HG03045 (cell line): Measurements from ENCODE around the gene THAP8.

Experiments
- ATAC-seq: cut with Tn5 transposase; IDR thresholded peaks from one replicate; pipeline ENCODE4 v1.9.1; 2021; ENCODE audit warnings: mild to moderate bottlenecking, moderate library complexity; ENCODE audit not compliant: unreplicated experiment

Gene THAP8

DNA sequence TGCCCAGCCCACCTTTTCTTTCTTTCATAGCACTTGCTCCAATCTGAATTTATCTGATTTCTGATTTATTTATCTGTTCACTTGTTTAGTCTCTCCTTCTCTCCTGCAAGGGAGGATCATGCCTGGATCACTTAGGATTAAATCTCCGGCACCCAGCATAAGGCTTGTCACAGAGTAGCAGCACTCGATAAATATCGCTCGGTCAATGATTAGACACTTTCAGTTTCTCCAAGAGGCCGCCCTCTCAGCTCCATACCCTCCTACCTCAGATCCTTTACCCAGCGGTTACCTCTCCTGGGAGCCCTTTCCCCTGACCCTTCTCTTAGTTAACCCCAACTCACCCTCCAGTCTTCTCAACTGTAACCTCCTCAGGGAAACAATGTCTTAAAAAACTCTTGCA lies 22.8 kb downstream of the THAP8 start:
- no peak for ATAC-seq

GRCh38 chr19:36030264-36031148 lies 23.6 kb downstream of the THAP8 start:
- no peak for ATAC-seq

DNA sequence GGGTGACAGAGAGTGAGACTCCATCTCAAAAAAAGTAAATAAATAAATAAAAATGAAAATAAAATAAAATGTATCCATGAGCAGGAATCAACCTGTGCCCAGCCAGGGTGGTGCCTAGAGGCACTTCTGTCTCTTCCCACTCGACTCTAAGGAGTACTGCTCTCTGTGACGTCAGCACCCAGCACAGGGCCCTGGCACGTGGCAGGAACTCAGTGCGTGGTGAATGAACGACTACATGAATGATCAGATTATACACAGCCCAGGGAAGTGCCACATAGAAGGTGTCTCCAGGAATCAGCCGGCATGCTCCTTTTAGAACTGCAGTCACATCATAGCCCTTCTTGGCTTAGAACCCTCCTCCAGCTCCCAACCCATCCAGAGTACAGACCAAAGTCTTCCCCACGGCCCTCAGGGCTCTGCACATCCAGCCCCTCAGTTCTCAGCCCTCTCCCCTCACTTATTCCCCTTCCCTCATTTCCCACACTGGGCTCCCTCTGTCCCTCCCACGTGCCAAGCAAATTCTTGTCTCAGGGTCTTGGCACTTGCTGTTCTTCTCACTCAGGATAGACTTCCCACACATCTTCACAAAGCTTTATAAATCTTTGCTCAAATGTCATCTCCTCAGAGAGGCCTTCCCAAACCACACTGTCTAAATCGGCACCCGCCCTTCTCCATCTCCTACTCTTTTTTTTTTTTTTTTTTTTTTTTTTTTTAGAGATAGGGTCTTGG lies 25.6 kb downstream of the THAP8 start:
- ATAC-seq = no peak

DNA sequence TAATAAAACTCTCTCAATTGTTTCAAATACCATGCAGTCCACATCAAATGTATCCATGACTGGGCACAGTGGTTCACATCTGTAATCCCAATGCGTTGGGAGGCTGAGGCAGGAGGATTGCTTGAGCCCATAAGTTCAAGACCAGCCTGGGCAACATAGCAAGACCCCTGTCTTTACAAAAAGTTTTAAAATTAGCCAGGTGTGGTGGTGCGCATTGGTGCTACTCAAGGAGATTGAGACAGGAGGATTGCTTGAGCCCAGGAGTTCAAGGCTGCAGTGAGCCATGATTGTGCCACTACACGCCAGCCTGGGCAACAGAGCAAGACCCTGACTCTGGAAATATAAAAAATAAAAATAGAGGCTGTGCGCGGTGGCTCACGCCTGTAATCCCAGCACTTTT lies 26.4 kb downstream of the THAP8 start:
- no peak for ATAC-seq

DNA sequence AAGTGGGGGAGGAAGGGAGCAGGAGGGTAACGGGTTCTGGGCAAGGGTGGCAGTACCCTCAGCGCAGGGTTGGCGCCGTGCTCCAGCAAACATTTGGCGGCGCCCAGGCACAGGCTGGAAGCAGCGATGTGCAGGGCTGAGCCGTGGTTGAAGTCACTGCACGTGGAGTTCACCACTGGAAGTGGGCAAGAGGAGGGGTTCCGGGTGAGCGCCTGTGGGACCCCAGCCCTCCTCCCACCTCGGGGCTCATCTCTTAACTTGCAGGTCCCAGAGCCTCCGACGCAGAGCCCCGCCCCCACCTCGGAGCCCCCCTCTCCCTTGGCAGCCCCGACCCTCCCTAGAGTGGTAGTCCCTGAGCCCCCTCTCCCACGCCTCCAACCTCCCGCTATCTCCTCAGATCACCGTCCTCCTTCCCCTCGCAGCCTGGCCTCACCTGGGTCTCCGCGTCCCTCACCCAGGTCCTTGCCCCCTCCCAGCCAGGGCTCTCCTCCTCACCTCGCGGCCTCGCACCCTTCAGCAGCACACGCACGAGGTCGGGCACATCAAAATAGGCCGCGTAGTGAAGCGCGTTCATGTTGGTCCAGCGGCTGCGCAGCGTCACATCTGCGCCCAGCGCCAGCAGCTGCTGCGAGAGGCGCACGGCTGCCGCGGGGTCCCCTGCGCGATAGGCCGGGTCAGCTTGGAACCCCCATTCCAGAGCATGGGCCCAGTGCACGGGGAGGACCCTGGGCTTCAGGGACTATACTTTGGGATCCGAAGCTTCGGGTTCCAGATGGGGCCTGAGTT lies 27.8 kb downstream of the THAP8 start:
- no peak for ATAC-seq

DNA sequence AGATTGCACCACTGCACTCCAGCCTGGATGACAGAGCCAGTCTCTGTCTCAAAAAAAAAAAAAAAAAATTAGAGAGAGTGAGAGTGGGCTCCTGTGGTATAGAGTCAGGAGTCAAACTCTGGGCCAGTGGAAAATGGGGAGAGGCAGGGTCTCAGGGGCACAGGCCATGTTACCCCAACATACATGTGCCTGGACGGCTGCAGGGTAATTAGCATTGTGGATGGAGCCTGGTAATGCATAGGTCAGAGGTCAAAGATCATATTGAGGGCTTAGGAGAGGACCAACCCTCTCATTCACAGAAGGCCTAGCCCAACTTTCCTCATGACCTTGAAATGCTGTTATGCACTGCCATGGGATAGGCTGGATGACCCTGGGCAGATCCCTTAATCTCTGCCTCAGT lies 28.5 kb downstream of the THAP8 start:
- ATAC-seq = no peak

GRCh38 chr19:36023432-36023831 lies 30.7 kb downstream of the THAP8 start:
- ATAC-seq = no peak

DNA sequence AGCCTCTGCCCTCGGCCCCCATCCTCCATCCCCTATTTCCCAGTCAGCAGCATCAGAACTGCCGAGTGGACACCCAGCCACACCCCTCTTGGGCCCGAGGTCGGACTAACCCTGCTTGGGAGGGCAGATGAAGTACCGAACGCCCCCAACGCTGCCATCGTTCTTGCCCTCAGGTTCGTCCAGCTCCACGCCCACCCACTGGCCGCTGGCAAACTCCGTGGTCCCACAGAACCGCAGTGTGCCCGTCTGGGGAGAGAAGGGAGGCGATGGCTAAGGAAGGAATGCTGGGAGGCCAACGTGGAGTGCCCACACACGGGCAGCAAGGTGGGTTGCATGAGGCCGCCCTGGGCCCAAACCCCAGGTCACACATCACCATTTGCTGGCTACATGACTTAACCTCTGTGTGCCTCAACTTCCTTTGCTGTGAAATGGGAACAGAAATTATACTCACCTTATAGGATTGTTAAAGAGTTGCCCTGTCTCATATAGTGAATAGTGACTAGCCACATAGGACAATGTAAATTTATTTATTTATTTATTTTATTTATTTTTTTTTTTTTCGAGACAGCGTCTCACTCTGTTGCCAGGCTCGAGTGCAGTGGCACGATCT lies 34.9 kb downstream of the THAP8 start:
- ATAC-seq = no peak

- ATAC-seq = peak; percentile 97
Observed at GRCh38 chr19:36014012-36014924, 39.8 kb downstream of the THAP8 start, which contains the start of gene ALKBH6. ALKBH6 (minus strand) TSS chr19:36014213; CDS start chr19:36013397, 816 bp downstream.

DNA sequence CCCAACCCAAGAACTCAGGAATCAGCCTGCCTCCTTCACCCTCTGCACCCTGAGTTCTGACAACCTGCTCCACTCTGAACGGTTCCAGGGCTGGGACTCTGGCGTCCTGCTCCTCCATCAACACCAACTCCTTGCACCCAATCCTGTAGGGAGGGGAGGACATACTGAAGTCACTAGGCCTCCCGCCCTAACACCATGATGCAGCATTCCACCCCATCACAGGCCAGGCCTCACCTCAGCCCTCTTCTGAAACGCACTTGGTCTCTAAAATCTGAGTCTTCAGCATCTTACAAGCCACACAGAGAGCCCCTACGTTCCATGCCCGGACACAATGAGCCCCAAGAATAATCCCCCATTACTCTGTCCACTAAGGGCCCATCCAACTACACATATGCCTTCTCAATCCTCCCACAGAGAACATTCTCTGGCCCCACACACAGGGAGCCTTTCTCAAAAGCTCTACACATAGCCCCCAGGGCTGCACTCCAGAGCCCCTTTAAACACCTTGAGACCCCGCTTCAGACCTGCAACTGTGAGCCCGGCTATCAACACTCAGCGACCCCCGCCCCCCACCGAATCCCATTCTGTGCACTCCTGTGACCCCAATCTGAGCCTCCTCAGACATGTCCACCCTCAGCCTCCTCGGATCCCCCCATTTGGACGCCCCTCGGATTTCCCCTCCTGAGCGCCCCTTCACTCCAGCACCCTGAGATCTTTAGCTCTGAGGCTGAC lies 40.6 kb downstream of the THAP8 start:
- ATAC-seq = no peak

DNA sequence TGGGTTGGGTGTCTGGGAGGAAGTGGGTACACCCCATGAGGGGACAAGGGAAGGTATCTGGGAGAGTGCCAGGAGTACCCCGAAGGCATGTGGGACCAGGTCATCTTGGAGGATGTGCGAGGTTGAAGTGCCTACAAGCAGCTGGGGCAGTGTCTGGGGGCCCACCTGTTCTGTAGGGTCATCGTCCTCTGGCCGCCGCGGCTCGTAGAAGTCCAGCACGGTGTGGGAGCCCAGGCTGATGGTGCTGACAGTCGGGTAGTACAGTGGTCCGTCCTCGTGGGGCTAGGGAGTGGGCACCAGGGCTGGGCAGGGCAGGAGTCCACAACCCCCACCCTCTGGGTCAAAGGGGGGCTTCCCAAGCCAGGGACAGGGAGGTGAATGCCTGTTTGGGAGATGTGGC lies 43.7 kb downstream of the THAP8 start:
- no peak for ATAC-seq

DNA sequence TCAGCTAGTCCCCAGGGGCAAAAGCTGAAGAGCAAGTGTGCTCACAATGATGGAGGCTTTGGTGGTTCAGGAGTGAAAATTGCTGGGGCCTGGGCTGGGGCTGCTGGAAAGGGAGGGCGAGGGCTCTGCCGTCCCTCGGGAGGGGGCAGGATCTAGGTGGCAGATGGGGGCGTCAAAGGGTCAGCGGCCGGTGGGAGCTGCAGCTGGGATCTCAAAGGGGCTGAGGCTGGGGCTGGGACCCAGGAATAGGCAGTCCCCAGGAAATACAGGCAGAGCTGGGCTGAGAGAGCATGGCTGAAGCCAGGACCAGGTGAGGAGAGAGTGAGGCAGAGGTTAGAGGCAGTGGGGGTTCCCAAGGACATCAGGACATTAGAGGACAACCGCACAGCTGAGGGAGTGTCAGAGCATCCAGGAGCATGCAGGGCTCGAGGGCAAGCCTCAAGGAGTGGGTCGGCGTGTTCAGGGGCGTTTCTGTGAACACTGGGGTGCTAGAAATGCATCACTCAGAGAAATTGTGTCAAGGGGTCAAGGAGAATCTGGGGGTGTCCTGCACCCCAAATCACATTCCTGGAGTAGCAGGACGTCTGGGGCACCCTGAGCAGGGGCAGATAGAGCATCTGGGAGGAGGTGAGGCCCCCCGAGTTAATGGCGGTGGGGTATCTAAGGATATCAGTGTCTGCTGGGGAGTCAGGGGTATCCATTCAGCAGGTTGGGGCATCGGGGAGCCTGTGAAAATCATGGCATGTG lies 44.3 kb downstream of the THAP8 start:
- ATAC-seq = no peak

GRCh38 chr19:36009220-36009619 lies 44.9 kb downstream of the THAP8 start:
- no peak for ATAC-seq

DNA sequence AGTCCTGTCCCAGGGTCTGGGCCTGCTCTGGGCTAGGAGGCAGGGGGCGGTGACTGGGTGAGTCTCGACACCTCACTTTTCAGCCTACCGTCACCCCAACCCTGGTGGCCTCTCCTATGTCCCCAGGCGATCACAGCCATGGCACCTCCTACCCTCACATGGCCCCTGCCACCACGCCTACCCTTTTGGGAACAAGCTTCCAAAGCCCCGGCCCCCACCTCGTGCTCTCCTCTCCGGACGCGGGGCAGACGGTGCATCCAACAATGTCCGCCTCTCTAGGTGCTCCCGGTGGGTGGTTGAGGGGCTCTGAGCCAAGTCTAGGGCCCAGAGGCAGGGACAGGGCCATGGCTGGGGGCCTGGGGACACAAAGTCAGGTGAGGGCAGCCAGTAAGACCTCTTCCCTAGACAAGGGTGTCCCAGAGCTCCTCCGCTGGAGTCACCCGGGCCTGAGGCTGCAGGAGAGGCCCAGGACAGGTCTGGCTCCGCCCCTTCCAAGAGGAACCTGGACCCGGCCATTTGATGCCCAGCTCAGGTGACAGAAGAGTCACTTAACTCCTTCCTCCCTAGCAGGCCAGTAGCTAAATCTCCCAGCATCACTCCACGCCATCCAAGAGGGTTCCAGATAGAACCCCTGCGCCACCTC lies 45.6 kb downstream of the THAP8 start, which contains the start of gene SYNE4:
SYNE4 (minus strand) TSS at position 478 of the 643 bp plus-strand sequence; CDS start at position 346, 132 bp downstream.
- no peak for ATAC-seq

DNA sequence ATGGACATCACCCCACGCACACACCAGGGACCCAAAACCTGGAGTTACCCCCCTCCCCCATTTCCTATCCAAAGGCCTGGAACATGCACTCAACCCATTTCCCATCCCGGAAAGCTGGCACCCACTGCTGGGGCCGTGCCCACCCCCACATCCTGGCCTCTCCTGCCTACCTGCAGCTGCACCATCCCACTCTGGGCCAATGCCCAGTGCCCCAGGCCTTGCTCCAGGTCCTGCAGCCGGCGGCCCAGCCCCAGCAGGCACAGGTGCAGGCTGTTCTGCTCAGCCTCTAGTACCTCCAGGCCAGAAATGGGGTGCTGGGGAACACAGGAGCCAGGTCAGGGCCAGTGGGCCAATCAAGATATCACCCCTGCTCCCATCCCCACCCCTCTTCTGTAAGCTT lies 47.1 kb downstream of the THAP8 start:
- ATAC-seq = no peak

DNA sequence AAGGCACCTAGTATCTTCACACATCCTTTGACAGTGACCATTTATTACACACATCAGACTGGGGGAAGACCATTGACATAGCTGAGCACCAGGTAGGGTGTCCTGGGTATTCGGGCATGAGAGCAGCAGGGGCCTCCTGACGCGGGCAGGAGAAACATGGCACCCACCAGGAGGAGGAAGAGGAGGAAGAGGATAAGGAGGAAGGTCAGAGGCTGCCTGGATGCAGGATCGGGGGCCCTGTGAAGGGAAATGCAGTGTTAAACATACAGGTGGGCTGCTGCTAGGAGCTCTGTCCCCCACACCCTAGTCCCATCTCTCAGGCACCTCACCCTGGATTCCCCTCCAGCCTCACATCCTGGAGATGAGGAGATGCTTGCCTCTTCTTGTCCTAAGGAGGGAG lies 50.8 kb downstream of the THAP8 start:
- no peak for ATAC-seq

DNA sequence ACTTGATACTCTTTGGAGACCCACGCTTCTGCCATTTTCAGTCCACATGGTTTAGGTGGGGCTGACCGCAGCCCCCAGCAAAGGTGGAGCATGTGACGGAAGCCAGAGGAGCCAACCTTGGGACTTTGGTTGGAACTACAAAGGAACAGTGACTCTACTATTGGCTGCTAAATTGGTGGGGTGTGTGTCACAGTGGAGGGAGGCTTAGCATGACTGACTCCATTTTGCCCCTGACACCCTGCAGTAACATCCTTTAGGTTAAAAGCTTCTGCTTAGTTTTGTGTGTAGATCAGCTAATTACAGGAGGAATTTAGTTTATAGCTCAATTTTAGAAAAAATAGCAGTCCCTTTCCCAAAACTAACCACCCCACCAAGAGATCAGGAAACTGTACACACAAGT lies 52.5 kb downstream of the THAP8 start:
- no peak for ATAC-seq

DNA sequence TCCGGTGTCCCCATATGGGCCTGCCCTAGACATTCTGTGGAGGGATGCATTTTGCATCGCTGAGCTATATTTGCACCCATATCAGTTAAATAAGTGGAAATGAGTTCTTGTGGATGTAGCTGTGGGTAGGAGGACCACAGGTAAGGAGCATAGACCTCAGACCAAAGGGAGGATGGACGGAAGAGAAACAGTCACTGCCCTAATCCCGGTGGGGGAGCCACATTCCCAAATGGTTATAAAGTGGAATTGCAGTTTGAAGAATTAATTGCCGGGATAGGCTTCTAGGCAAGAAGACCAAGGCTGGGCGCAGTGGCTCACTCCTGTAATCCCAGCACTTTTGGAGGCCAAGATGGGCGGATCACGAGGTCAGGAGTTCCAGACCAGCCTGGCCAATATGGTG lies 57.3 kb downstream of the THAP8 start:
- no peak for ATAC-seq
